ENCODE results near the gene LYRM7. TPM values are rescaled to one million over a fixed set of nuclear protein-coding genes. Genes with fewer than 3 reads are reported as not detected.

LYRM7 gene
- total RNA-seq, 1 donor from 2014 or later, result 5.3 TPM

Other genes with a start within 250 kb of the LYRM7 start
- gene HINT1, start 5.7 kb upstream of the LYRM7 start, total RNA-seq, result 181 TPM
- gene CDC42SE2, start 93.1 kb downstream of the LYRM7 start, total RNA-seq, result 15.2 TPM

All from esophagus mucosa (tissue), 1 donor.